ENCODE results near the gene EDA.
"Not testable (repeated sequence)": the region's sequence is repeated elsewhere in the genome, so short reads cannot be mapped to it uniquely, and the experiment has no call there.

EDA gene

GRCh38 chrX:69746051-69746450 is 130.1 kb downstream of the EDA start:
- DNase-seq (ENCODE audit: low read depth, low spot score): no peak

GRCh38 chrX:69748055-69748454 is 132.1 kb downstream of the EDA start:
- DNase-seq (ENCODE audit: low read depth, low spot score): no peak

GRCh38 chrX:69759921-69760625 is 144.2 kb downstream of the EDA start:
- DNase-seq (ENCODE audit: low read depth, low spot score): no peak

- no peak for DNase-seq (ENCODE audit: low read depth, low spot score)
These were observed 145.7 kb downstream of the EDA start for GRCh38 chrX:69761633-69762032.

GRCh38 chrX:69762340-69762739 is 146.4 kb downstream of the EDA start:
- no peak for DNase-seq (ENCODE audit: low read depth, low spot score)

GRCh38 chrX:69793260-69793935 is 177.5 kb downstream of the EDA start:
- DNase-seq (ENCODE audit: low read depth, low spot score): no peak

- no peak for DNase-seq (ENCODE audit: low read depth, low spot score)
These were observed 179.8 kb downstream of the EDA start for GRCh38 chrX:69795702-69796101.

GRCh38 chrX:69807400-69807799 is 191.5 kb downstream of the EDA start:
- no peak for DNase-seq (ENCODE audit: low read depth, low spot score)

- no peak for DNase-seq (ENCODE audit: low read depth, low spot score)
These were observed 192.5 kb downstream of the EDA start for GRCh38 chrX:69808375-69808774.

GRCh38 chrX:69813677-69814076 is 197.8 kb downstream of the EDA start:
- no peak for DNase-seq (ENCODE audit: low read depth, low spot score)

- no peak for DNase-seq (ENCODE audit: low read depth, low spot score)
These were observed 199.2 kb downstream of the EDA start for GRCh38 chrX:69815063-69815462.

- DNase-seq (ENCODE audit: low read depth, low spot score): no peak
These were observed 199.6 kb downstream of the EDA start for GRCh38 chrX:69815519-69815918.

- DNase-seq (ENCODE audit: low read depth, low spot score): no peak
These were observed 228.7 kb downstream of the EDA start for GRCh38 chrX:69844636-69845035.

GRCh38 chrX:69859999-69860398 is 244.1 kb downstream of the EDA start:
- DNase-seq (ENCODE audit: low read depth, low spot score): not testable (repeated sequence)

GRCh38 chrX:69876221-69876620 is 260.3 kb downstream of the EDA start:
- DNase-seq (ENCODE audit: low read depth, low spot score): no peak

- DNase-seq (ENCODE audit: low read depth, low spot score): no peak
These were observed 268.3 kb downstream of the EDA start for GRCh38 chrX:69884210-69884609.

- DNase-seq (ENCODE audit: low read depth, low spot score): no peak
These were observed 280.1 kb downstream of the EDA start for GRCh38 chrX:69896046-69896445.

- DNase-seq (ENCODE audit: low read depth, low spot score): no peak
These were observed 284.6 kb downstream of the EDA start for GRCh38 chrX:69900491-69900890.

GRCh38 chrX:69906447-69906846 is 290.5 kb downstream of the EDA start:
- no peak for DNase-seq (ENCODE audit: low read depth, low spot score)

GRCh38 chrX:69914781-69915180 is 298.9 kb downstream of the EDA start:
- no peak for DNase-seq (ENCODE audit: low read depth, low spot score)

- DNase-seq (ENCODE audit: low read depth, low spot score): no peak
These were observed 303.8 kb downstream of the EDA start for GRCh38 chrX:69919749-69920148.

GRCh38 chrX:69932323-69932722 is 316.4 kb downstream of the EDA start:
- DNase-seq (ENCODE audit: low read depth, low spot score): no peak

GRCh38 chrX:69948276-69948797 is 332.4 kb downstream of the EDA start:
- DNase-seq (ENCODE audit: low read depth, low spot score): no peak
